ENCODE results near the gene TMCO6. TPM values are rescaled to one million over a fixed set of nuclear protein-coding genes. Genes with fewer than 3 reads are reported as not detected.
A peak's percentile ranks its signal among the peaks of the same experiment; 100 is the strongest.

Gene TMCO6
- total and polyA plus RNA-seq, 4 donors: 12.6 to 55.9 (median 18.7) TPM

- Histone ChIP-seq H3K4me1 (ENCODE audit: control insufficient read depth in 4 of 4, insufficient read depth in 4 of 4, low read length in 3 of 4) (peaks cover 18 to 32% (median 25%) of the 10 kb centered on the region in 4 donors), H3K36me3 (ENCODE audit: control insufficient read depth in 4 of 4, insufficient read depth in 3 of 4, low read depth in 1 of 4, low read length in 3 of 4) (no peaks in the 10 kb centered on the region), H3K27me3 (ENCODE audit: control insufficient read depth in 4 of 4, insufficient read depth in 4 of 4, low read length in 3 of 4) (no peaks in the 10 kb centered on the region), H3K9me3 (ENCODE audit: control insufficient read depth in 4 of 4, low read length in 3 of 4) (no peaks in the 10 kb centered on the region), H3K9ac (ENCODE audit: low read depth in 1 of 2, low read length in 2 of 2) (no peak overlapping the region), H3K27ac (ENCODE audit: low read depth in 1 of 2, low read length in 2 of 2) (no peak overlapping the region), H3K4me3 (ENCODE audit: low read depth in 1 of 3, low read length in 3 of 3) (no peak overlapping the region)
- 77% methylated on average over 6 of the region's 6 CpGs for WGBS
- no peak for DNase-seq (ENCODE audit: low spot score)
- TF ChIP-seq GABPA (IDR thresholded peaks at IDR 0.05 in 1 of 2, conservative IDR thresholded peaks at IDR 0.05 in 1 of 2) (no peak), CTCF (IDR thresholded peaks at IDR 0.05; ENCODE audit: low read depth, low read length, missing input control) (no peak), YY1 (IDR thresholded peaks at IDR 0.05) (no peak), ZBTB33 (IDR thresholded peaks at IDR 0.05) (no peak), HNF4A (conservative IDR thresholded peaks at IDR 0.05) (no peak), HNF4G (IDR thresholded peaks at IDR 0.05) (no peak), RAD21 (IDR thresholded peaks at IDR 0.05) (no peak), FOXA1 (IDR thresholded peaks at IDR 0.05) (no peak), EGR1 (IDR thresholded peaks at IDR 0.05; ENCODE audit: low read depth in 2 of 2) (no peak), NR2F2 (IDR thresholded peaks at IDR 0.05) (no peak), JUND (IDR thresholded peaks at IDR 0.05) (no peak)
- TF ChIP-seq, protein P1, sequence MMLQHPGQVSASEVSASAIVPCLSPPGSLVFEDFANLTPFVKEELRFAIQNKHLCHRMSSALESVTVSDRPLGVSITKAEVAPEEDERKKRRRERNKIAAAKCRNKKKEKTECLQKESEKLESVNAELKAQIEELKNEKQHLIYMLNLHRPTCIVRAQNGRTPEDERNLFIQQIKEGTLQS (IDR thresholded peaks at IDR 0.05): no peak
- TF ChIP-seq, protein P2, sequence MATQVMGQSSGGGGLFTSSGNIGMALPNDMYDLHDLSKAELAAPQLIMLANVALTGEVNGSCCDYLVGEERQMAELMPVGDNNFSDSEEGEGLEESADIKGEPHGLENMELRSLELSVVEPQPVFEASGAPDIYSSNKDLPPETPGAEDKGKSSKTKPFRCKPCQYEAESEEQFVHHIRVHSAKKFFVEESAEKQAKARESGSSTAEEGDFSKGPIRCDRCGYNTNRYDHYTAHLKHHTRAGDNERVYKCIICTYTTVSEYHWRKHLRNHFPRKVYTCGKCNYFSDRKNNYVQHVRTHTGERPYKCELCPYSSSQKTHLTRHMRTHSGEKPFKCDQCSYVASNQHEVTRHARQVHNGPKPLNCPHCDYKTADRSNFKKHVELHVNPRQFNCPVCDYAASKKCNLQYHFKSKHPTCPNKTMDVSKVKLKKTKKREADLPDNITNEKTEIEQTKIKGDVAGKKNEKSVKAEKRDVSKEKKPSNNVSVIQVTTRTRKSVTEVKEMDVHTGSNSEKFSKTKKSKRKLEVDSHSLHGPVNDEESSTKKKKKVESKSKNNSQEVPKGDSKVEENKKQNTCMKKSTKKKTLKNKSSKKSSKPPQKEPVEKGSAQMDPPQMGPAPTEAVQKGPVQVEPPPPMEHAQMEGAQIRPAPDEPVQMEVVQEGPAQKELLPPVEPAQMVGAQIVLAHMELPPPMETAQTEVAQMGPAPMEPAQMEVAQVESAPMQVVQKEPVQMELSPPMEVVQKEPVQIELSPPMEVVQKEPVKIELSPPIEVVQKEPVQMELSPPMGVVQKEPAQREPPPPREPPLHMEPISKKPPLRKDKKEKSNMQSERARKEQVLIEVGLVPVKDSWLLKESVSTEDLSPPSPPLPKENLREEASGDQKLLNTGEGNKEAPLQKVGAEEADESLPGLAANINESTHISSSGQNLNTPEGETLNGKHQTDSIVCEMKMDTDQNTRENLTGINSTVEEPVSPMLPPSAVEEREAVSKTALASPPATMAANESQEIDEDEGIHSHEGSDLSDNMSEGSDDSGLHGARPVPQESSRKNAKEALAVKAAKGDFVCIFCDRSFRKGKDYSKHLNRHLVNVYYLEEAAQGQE (IDR thresholded peaks at IDR 0.05): no peak
Measured at GRCh38 chr5:140594169-140594568, 45.1 kb upstream of the TMCO6 start.

DNA sequence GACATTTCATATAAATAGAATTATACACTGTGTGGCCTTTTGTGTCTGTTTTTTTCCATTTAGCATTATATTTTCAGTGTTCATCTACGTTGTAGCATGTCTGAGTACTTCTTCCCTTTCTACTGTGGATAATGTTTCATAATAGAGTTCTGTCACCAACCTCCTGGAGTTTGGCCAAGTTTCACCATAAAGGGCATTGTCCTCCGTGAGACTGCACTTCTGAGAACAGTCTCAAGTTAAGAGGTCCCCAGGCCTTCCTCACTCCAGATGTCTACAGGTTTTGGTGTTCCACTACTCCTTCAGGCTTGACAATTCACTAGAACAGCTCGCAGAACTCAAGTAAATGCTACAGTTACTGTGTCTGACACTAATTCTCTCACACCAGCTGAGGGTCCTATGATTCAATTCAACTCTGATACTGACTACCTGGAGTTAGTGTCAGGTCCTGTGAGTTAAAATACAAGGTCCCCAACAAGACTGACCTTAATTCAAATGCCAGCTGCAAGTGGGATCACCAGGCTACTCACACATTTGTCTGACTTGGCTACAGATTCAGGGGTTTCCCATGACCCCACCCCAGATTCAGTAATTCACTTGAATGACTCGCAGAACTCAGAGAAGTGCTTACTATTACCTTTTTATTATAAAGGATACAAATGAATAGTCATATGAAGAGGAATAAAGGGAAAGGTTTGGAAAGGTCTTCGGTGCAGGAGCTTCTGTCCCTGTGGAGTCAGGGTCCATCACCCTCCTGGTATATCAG is 43.5 kb upstream of the TMCO6 start:
- DNase-seq (ENCODE audit: low spot score): no peak
- Histone ChIP-seq H3K9me3 (ENCODE audit: control insufficient read depth in 4 of 4, low read length in 3 of 4) (no peaks in the 10 kb centered on the region), H3K36me3 (ENCODE audit: control insufficient read depth in 4 of 4, insufficient read depth in 3 of 4, low read depth in 1 of 4, low read length in 3 of 4) (no peaks in the 10 kb centered on the region), H3K27ac (ENCODE audit: low read depth in 1 of 2, low read length in 2 of 2) (peak overlapping the region; percentile 80 to 96), H3K27me3 (ENCODE audit: control insufficient read depth in 4 of 4, insufficient read depth in 4 of 4, low read length in 3 of 4) (no peaks in the 10 kb centered on the region), H3K4me1 (ENCODE audit: control insufficient read depth in 4 of 4, insufficient read depth in 4 of 4, low read length in 3 of 4) (peaks cover 18 to 32% (median 25%) of the 10 kb centered on the region in 4 donors), H3K4me3 (ENCODE audit: low read depth in 1 of 3, low read length in 3 of 3) (peak overlapping the region in 1 of 3 donors; percentile 20), H3K9ac (ENCODE audit: low read depth in 1 of 2, low read length in 2 of 2) (peak overlapping the region in 1 of 2 donors; percentile 20)
- WGBS: 46% methylated on average over 5 of the region's 5 CpGs
- no peak for TF ChIP-seq YY1 (IDR thresholded peaks at IDR 0.05)
- TF ChIP-seq RAD21 (IDR thresholded peaks at IDR 0.05): peak in 1 of 2 donors; percentile 17
- no peak for TF ChIP-seq TAF1 (conservative IDR thresholded peaks at IDR 0.05)
- TF ChIP-seq FOXA2 (IDR thresholded peaks at IDR 0.05): no peak
- TF ChIP-seq EGR1 (IDR thresholded peaks at IDR 0.05; ENCODE audit: low read depth in 2 of 2): no peak
- no peak for TF ChIP-seq CTCF (IDR thresholded peaks at IDR 0.05; ENCODE audit: low read depth, low read length, missing input control)
- TF ChIP-seq, protein P1 (IDR thresholded peaks at IDR 0.05): no peak
- peak; percentile 21 for TF ChIP-seq MAX (IDR thresholded peaks at IDR 0.05)
- peak in 1 of 2 donors; percentile 52 for TF ChIP-seq JUND (IDR thresholded peaks at IDR 0.05)
- no peak for TF ChIP-seq HNF4G (IDR thresholded peaks at IDR 0.05)
- no peak for TF ChIP-seq FOXA1 (IDR thresholded peaks at IDR 0.05)
- peak; percentile 83 to 91 for TF ChIP-seq RXRA (IDR thresholded peaks at IDR 0.05)
- TF ChIP-seq ZBTB33 (IDR thresholded peaks at IDR 0.05): no peak

All from liver (tissue), 9 donors.